Heart right ventricle (tissue), 16 donors: ENCODE results near the gene PLA2R1. TPM values are rescaled to one million over a fixed set of nuclear protein-coding genes. Genes with fewer than 3 reads are reported as not detected.

Source experiments
- ATAC-seq, 8 donors: fragments of 200-7000 bp; cut with Tn5 transposase; one replicate each; pipeline ENCODE4 v1.9.1; 2020; ENCODE audit warnings: mild to moderate bottlenecking in 8 of 8, moderate library complexity in 8 of 8, moderate number of reproducible peaks in 1 of 8
- DNase-seq, 2 donors: peaks; one replicate each; pipeline ENCODE4 v3.0.0-alpha.2; 2020
- H3K27ac ChIP-seq, 10 donors: fragments of 200-600 bp; sonication (generic) in 2 of 10; one replicate each; pipeline versions ENCODE4 v1.5.0 to v1.8.0; 2020 to 2022; ENCODE audit warnings: mild to moderate bottlenecking in 3 of 10
- H3K27me3 ChIP-seq, 7 donors: fragments of 200-600 bp; one replicate each; pipeline ENCODE4 v1.8.0; 2021 to 2022; ENCODE audit warnings: mild to moderate bottlenecking in 2 of 7
- H3K36me3 ChIP-seq, 9 donors: fragments of 200-600 bp; sonication (generic) in 1 of 9; one replicate each; pipeline versions ENCODE4 v1.5.0 to v1.8.0; 2020 to 2022; ENCODE audit warnings: mild to moderate bottlenecking in 2 of 9
- H3K4me1 ChIP-seq, 9 donors: fragments of 200-600 bp; sonication (generic) in 1 of 9; one replicate each; pipeline versions ENCODE4 v1.5.0 to v1.8.0; 2020 to 2022; ENCODE audit warnings: mild to moderate bottlenecking in 4 of 9
- H3K4me3 ChIP-seq, 10 donors: fragments of 200-600 bp; sonication (generic) in 2 of 10; one replicate each; pipeline versions ENCODE4 v1.5.0 to v1.8.0; 2020 to 2022; ENCODE audit warnings: mild to moderate bottlenecking in 7 of 10, moderate library complexity in 2 of 10
- H3K9me3 ChIP-seq, 11 donors: fragments of 200-600 bp in 10 of 11; sonication (generic) in 2 of 11; one replicate each; pipeline versions ENCODE4 v1.5.0 to v1.8.0; 2013 to 2022; ENCODE audit warnings: mild to moderate bottlenecking in 2 of 11, control low read depth in 1 of 11, moderate library complexity in 1 of 11
- CTCF ChIP-seq, 9 donors: fragments of 200-600 bp; sonication (generic) in 2 of 9; IDR thresholded peaks; one replicate each; pipeline versions ENCODE4 v1.5.0 to v1.8.0; 2021 to 2022; ENCODE audit warnings: antibody characterized with exemption in 9 of 9, mild to moderate bottlenecking in 5 of 9, moderate library complexity in 1 of 9
- WGBS, 2 donors: extraction: QIAGEN DNeasy Blood & Tissue Kit; methylation state at CpG; one replicate each; pipeline ENCODE4 v1.1.7; 2013; ENCODE audit warnings: inconsistent platforms in 1 of 2; 5-methylcytosine and 5-hydroxymethylcytosine counted together
- intact Hi-C, 10 donors: fragments of 100-400 bp; cut with DNase I; formaldehyde crosslinking; loops; one replicate each; pipeline versions ENCODE4 v1.11.1 to v1.14.2; 2022
- polyA plus RNA-seq, 2 donors: library from polyadenylated mRNA; stranded (reverse); fragments of 200-250 nt; gene quantifications; one replicate each; pipeline ENCODE4 v1.2.3, GENCODE V29; 2013
- total RNA-seq, 10 donors: library from RNA; stranded (reverse); fragmentation: NEBNext Ultra II Directional in 3 of 10; extraction: Animal tissue kit (Norgen Biotek cat#: 25700) in 3 of 10; gene quantifications; one replicate each; pipeline versions ENCODE4 v1.2.1 to v1.2.4, GENCODE V29; 2021 to 2023
- donor health status: Arrhythmogenic right ventricular cardiomyopathy.
- donor health status: ischemic (EF 13 %, LVEDD 7.1; RV severe dilation, severe dysfunction).
- donor health status: healthy with polysubstance abuse.
- donor health status: DM: no; HTN: yes; CAD: no.
- donor health status: DM: no; HTN: no; CAD: no.
- donor health status: ischemic (EF 25% LVEDD 6.9; RV normal size, moderate dysfunction).
- donor health status: ischemic (EF 25% LVEDD 5.7; RV mildly dilated, moderate dysfunction).
- donor health status: healthy.
- donor health status: DM: yes; HTN: yes; CAD: no.
- donor health status: Ischemic cardiomyopathy.
- donor health status: ischemic (EF 35%, LVEDD 5.7; RV mildly dilated, moderate dysfunction).
- donor health status: nonischemic (EF 11% LVEDD 7.7; RV severe dilation, severe dysfunction).
- donor health status: DM: yes; HTN: yes; CAD: no.
- donor health status: PGD.
- donor health status: ischemic (EF 29% LVEDD 5.4; RV normal size, mild dysfunction).
- donor health status: nonischemic (EF 23%, LVEDD 6.1; RV moderate dilation, normal function).

PLA2R1 gene
- total and polyA plus RNA-seq, 12 donors, result 0.38 to 3.7 (median 2.8) TPM

GRCh38 chr2:160087854-160088745, 25.7 kb upstream of the PLA2R1 start:
- no peaks in the 10 kb centered on the region for H3K36me3 ChIP-seq
- DNase-seq (no peak), ATAC-seq (no peak)
- 73 to 83% methylated on average over 4 of the region's 4 CpGs for WGBS, 2 donors
- no peaks in the 10 kb centered on the region for H3K4me1 ChIP-seq
- H3K27me3 ChIP-seq, result no peaks in the 10 kb centered on the region
- no peak overlapping the region for H3K27ac ChIP-seq
- peak in 1 of 9 donors; percentile 14 for TF ChIP-seq CTCF (IDR thresholded peaks at IDR 0.05)
- intact Hi-C loops, result no loop called here
- no peak overlapping the region for H3K4me3 ChIP-seq
- H3K9me3 ChIP-seq, result peaks cover 0 to 99% (median 47%) of the 10 kb centered on the region in 11 donors

GRCh38 chr2:160085662-160086061, 23.2 kb upstream of the PLA2R1 start:
- Histone ChIP-seq H3K36me3 (no peaks in the 10 kb centered on the region), H3K9me3 (peaks cover 0 to 84% (median 47%) of the 10 kb centered on the region in 11 donors), H3K4me1 (no peaks in the 10 kb centered on the region), H3K27me3 (no peaks in the 10 kb centered on the region), H3K4me3 (no peak overlapping the region), H3K27ac (no peak overlapping the region)
- intact Hi-C loops, result no loop called here
- no peak for ATAC-seq
- TF ChIP-seq CTCF (IDR thresholded peaks at IDR 0.05), result no peak
- DNase-seq, result no peak
- WGBS, 2 donors, result 87 to 89% methylated on average over 3 of the region's 3 CpGs

- TF ChIP-seq CTCF (IDR thresholded peaks at IDR 0.05), result no peak
- WGBS, 2 donors, result 86 to 91% methylated on average over 4 of the region's 4 CpGs
- ATAC-seq, result no peak
Observed at GRCh38 chr2:160077912-160078810, 15.7 kb upstream of the PLA2R1 start.

GRCh38 chr2:160076914-160077313, 14.5 kb upstream of the PLA2R1 start:
- WGBS, 2 donors, result 57 to 61% methylated on average over 4 of the region's 4 CpGs
- H3K4me1 ChIP-seq, result peaks cover 0 to 8% (median 0%) of the 10 kb centered on the region in 9 donors
- H3K27me3 ChIP-seq, result no peaks in the 10 kb centered on the region
- intact Hi-C loops, result no loop called here
- no peak overlapping the region for H3K27ac ChIP-seq
- H3K36me3 ChIP-seq, result no peaks in the 10 kb centered on the region
- H3K4me3 ChIP-seq, result no peak overlapping the region
- peaks cover 0 to 18% (median 0%) of the 10 kb centered on the region in 11 donors for H3K9me3 ChIP-seq
- ATAC-seq (no peak), DNase-seq (no peak)
- no peak for TF ChIP-seq CTCF (IDR thresholded peaks at IDR 0.05)

More at GRCh38 chr2:160077912-160078810, 15.7 kb upstream of the PLA2R1 start:
- no peak overlapping the region for H3K4me3 ChIP-seq
- intact Hi-C loops, result no loop called here
- H3K36me3 ChIP-seq, result no peaks in the 10 kb centered on the region
- H3K4me1 ChIP-seq, result peaks cover 0 to 8% (median 0%) of the 10 kb centered on the region in 9 donors
- H3K27ac ChIP-seq, result no peak overlapping the region
- no peak for DNase-seq
- H3K9me3 ChIP-seq, result peaks cover 0 to 29% (median 0%) of the 10 kb centered on the region in 11 donors
- H3K27me3 ChIP-seq, result no peaks in the 10 kb centered on the region
